ENCODE measurements around the gene HMCN2.

HMCN2 gene

GRCh38 chr9:130390390-130390789, 124.8 kb downstream of the HMCN2 start:
- Histone ChIP-seq H3K36me3 (ENCODE audit: control insufficient read depth in 1 of 2, insufficient read depth in 2 of 2, low read length in 2 of 2) (peaks cover 0 to 74% of the 10 kb centered on the region in 2 donors), H3K27me3 (ENCODE audit: low read depth, low read length) (no peaks in the 10 kb centered on the region), H3K4me3 (ENCODE audit: low read depth in 1 of 2, low read length in 2 of 2) (no peak overlapping the region), H3K27ac (ENCODE audit: low read length) (no peak overlapping the region), H3K4me1 (ENCODE audit: control insufficient read depth in 1 of 2, insufficient read depth in 2 of 2, low read length in 2 of 2) (no peaks in the 10 kb centered on the region), H3K9me3 (ENCODE audit: control insufficient read depth in 1 of 2, low read length in 2 of 2) (no peaks in the 10 kb centered on the region)

- no peak overlapping the region for H3K27ac ChIP-seq (ENCODE audit: low read length)
- H3K9me3 ChIP-seq (ENCODE audit: control insufficient read depth in 1 of 2, low read length in 2 of 2) = no peaks in the 10 kb centered on the region
- peaks cover 0 to 74% of the 10 kb centered on the region in 2 donors for H3K36me3 ChIP-seq (ENCODE audit: control insufficient read depth in 1 of 2, insufficient read depth in 2 of 2, low read length in 2 of 2)
- no peak overlapping the region for H3K4me3 ChIP-seq (ENCODE audit: low read depth in 1 of 2, low read length in 2 of 2)
- no peaks in the 10 kb centered on the region for H3K4me1 ChIP-seq (ENCODE audit: control insufficient read depth in 1 of 2, insufficient read depth in 2 of 2, low read length in 2 of 2)
- no peaks in the 10 kb centered on the region for H3K27me3 ChIP-seq (ENCODE audit: low read depth, low read length)
Measured at GRCh38 chr9:130390986-130391385, 125.4 kb downstream of the HMCN2 start.

GRCh38 chr9:130391866-130392265, 126.3 kb downstream of the HMCN2 start:
- peaks cover 4 to 74% of the 10 kb centered on the region in 2 donors for H3K36me3 ChIP-seq (ENCODE audit: control insufficient read depth in 1 of 2, insufficient read depth in 2 of 2, low read length in 2 of 2)

GRCh38 chr9:130393681-130394071, 128.1 kb downstream of the HMCN2 start:
- Histone ChIP-seq H3K36me3 (ENCODE audit: control insufficient read depth in 1 of 2, insufficient read depth in 2 of 2, low read length in 2 of 2) (peaks cover 4 to 71% of the 10 kb centered on the region in 2 donors), H3K27me3 (ENCODE audit: low read depth, low read length) (no peaks in the 10 kb centered on the region), H3K9me3 (ENCODE audit: control insufficient read depth in 1 of 2, low read length in 2 of 2) (no peaks in the 10 kb centered on the region), H3K4me1 (ENCODE audit: control insufficient read depth in 1 of 2, insufficient read depth in 2 of 2, low read length in 2 of 2) (no peaks in the 10 kb centered on the region), H3K4me3 (ENCODE audit: low read depth in 1 of 2, low read length in 2 of 2) (no peak overlapping the region), H3K27ac (ENCODE audit: low read length) (no peak overlapping the region)

More at GRCh38 chr9:130391866-130392265, 126.3 kb downstream of the HMCN2 start:
- H3K9me3 ChIP-seq (ENCODE audit: control insufficient read depth in 1 of 2, low read length in 2 of 2) = no peaks in the 10 kb centered on the region
- no peaks in the 10 kb centered on the region for H3K4me1 ChIP-seq (ENCODE audit: control insufficient read depth in 1 of 2, insufficient read depth in 2 of 2, low read length in 2 of 2)
- H3K27me3 ChIP-seq (ENCODE audit: low read depth, low read length) = no peaks in the 10 kb centered on the region
- no peak overlapping the region for H3K4me3 ChIP-seq (ENCODE audit: low read depth in 1 of 2, low read length in 2 of 2)
- no peak overlapping the region for H3K27ac ChIP-seq (ENCODE audit: low read length)

- Histone ChIP-seq H3K27me3 (ENCODE audit: low read depth, low read length) (no peaks in the 10 kb centered on the region), H3K9me3 (ENCODE audit: control insufficient read depth in 1 of 2, low read length in 2 of 2) (no peaks in the 10 kb centered on the region), H3K4me3 (ENCODE audit: low read depth in 1 of 2, low read length in 2 of 2) (no peak overlapping the region), H3K36me3 (ENCODE audit: control insufficient read depth in 1 of 2, insufficient read depth in 2 of 2, low read length in 2 of 2) (peaks cover 4 to 71% of the 10 kb centered on the region in 2 donors), H3K27ac (ENCODE audit: low read length) (no peak overlapping the region), H3K4me1 (ENCODE audit: control insufficient read depth in 1 of 2, insufficient read depth in 2 of 2, low read length in 2 of 2) (no peaks in the 10 kb centered on the region)
Measured at GRCh38 chr9:130394320-130394719, 128.8 kb downstream of the HMCN2 start.

- Histone ChIP-seq H3K4me3 (ENCODE audit: low read depth in 1 of 2, low read length in 2 of 2) (no peak overlapping the region), H3K27me3 (ENCODE audit: low read depth, low read length) (no peaks in the 10 kb centered on the region), H3K4me1 (ENCODE audit: control insufficient read depth in 1 of 2, insufficient read depth in 2 of 2, low read length in 2 of 2) (no peaks in the 10 kb centered on the region), H3K36me3 (ENCODE audit: control insufficient read depth in 1 of 2, insufficient read depth in 2 of 2, low read length in 2 of 2) (peaks cover 4 to 77% of the 10 kb centered on the region in 2 donors), H3K27ac (ENCODE audit: low read length) (no peak overlapping the region), H3K9me3 (ENCODE audit: control insufficient read depth in 1 of 2, low read length in 2 of 2) (no peaks in the 10 kb centered on the region)
Measured at GRCh38 chr9:130394814-130395470, 129.4 kb downstream of the HMCN2 start.

- no peaks in the 10 kb centered on the region for H3K4me1 ChIP-seq (ENCODE audit: control insufficient read depth in 1 of 2, insufficient read depth in 2 of 2, low read length in 2 of 2)
- H3K27me3 ChIP-seq (ENCODE audit: low read depth, low read length) = no peaks in the 10 kb centered on the region
- H3K4me3 ChIP-seq (ENCODE audit: low read depth in 1 of 2, low read length in 2 of 2) = no peak overlapping the region
- H3K9me3 ChIP-seq (ENCODE audit: control insufficient read depth in 1 of 2, low read length in 2 of 2) = no peaks in the 10 kb centered on the region
- no peak overlapping the region for H3K27ac ChIP-seq (ENCODE audit: low read length)
- H3K36me3 ChIP-seq (ENCODE audit: control insufficient read depth in 1 of 2, insufficient read depth in 2 of 2, low read length in 2 of 2) = peaks cover 4 to 85% of the 10 kb centered on the region in 2 donors
Measured at GRCh38 chr9:130395810-130396435, 130.4 kb downstream of the HMCN2 start.

GRCh38 chr9:130396581-130396980, 131.0 kb downstream of the HMCN2 start:
- H3K9me3 ChIP-seq (ENCODE audit: control insufficient read depth in 1 of 2, low read length in 2 of 2) = no peaks in the 10 kb centered on the region
- no peak overlapping the region for H3K4me3 ChIP-seq (ENCODE audit: low read depth in 1 of 2, low read length in 2 of 2)
- H3K4me1 ChIP-seq (ENCODE audit: control insufficient read depth in 1 of 2, insufficient read depth in 2 of 2, low read length in 2 of 2) = no peaks in the 10 kb centered on the region
- no peaks in the 10 kb centered on the region for H3K27me3 ChIP-seq (ENCODE audit: low read depth, low read length)
- H3K36me3 ChIP-seq (ENCODE audit: control insufficient read depth in 1 of 2, insufficient read depth in 2 of 2, low read length in 2 of 2) = peaks cover 4 to 85% of the 10 kb centered on the region in 2 donors
- no peak overlapping the region for H3K27ac ChIP-seq (ENCODE audit: low read length)

- Histone ChIP-seq H3K4me1 (ENCODE audit: control insufficient read depth in 1 of 2, insufficient read depth in 2 of 2, low read length in 2 of 2) (no peaks in the 10 kb centered on the region), H3K36me3 (ENCODE audit: control insufficient read depth in 1 of 2, insufficient read depth in 2 of 2, low read length in 2 of 2) (peaks cover 4 to 90% of the 10 kb centered on the region in 2 donors), H3K27ac (ENCODE audit: low read length) (no peak overlapping the region), H3K27me3 (ENCODE audit: low read depth, low read length) (no peaks in the 10 kb centered on the region), H3K9me3 (ENCODE audit: control insufficient read depth in 1 of 2, low read length in 2 of 2) (no peaks in the 10 kb centered on the region), H3K4me3 (ENCODE audit: low read depth in 1 of 2, low read length in 2 of 2) (no peak overlapping the region)
Measured at GRCh38 chr9:130398487-130399240, 133.1 kb downstream of the HMCN2 start.

GRCh38 chr9:130399768-130400167, 134.2 kb downstream of the HMCN2 start:
- no peaks in the 10 kb centered on the region for H3K9me3 ChIP-seq (ENCODE audit: control insufficient read depth in 1 of 2, low read length in 2 of 2)
- peaks cover 9 to 90% of the 10 kb centered on the region in 2 donors for H3K36me3 ChIP-seq (ENCODE audit: control insufficient read depth in 1 of 2, insufficient read depth in 2 of 2, low read length in 2 of 2)

GRCh38 chr9:130400870-130401269, 135.3 kb downstream of the HMCN2 start:
- Histone ChIP-seq H3K4me3 (ENCODE audit: low read depth in 1 of 2, low read length in 2 of 2) (no peak overlapping the region), H3K27me3 (ENCODE audit: low read depth, low read length) (no peaks in the 10 kb centered on the region), H3K9me3 (ENCODE audit: control insufficient read depth in 1 of 2, low read length in 2 of 2) (no peaks in the 10 kb centered on the region), H3K4me1 (ENCODE audit: control insufficient read depth in 1 of 2, insufficient read depth in 2 of 2, low read length in 2 of 2) (no peaks in the 10 kb centered on the region), H3K27ac (ENCODE audit: low read length) (no peak overlapping the region), H3K36me3 (ENCODE audit: control insufficient read depth in 1 of 2, insufficient read depth in 2 of 2, low read length in 2 of 2) (peaks cover 9 to 92% of the 10 kb centered on the region in 2 donors)

More at GRCh38 chr9:130399768-130400167, 134.2 kb downstream of the HMCN2 start:
- Histone ChIP-seq H3K27ac (ENCODE audit: low read length) (no peak overlapping the region), H3K4me3 (ENCODE audit: low read depth in 1 of 2, low read length in 2 of 2) (no peak overlapping the region), H3K4me1 (ENCODE audit: control insufficient read depth in 1 of 2, insufficient read depth in 2 of 2, low read length in 2 of 2) (no peaks in the 10 kb centered on the region), H3K27me3 (ENCODE audit: low read depth, low read length) (no peaks in the 10 kb centered on the region)

Data from muscle layer of duodenum (tissue), 2 donors.